HepG2 (cell line): ENCODE results near the gene PTTG1. TPM values are rescaled to one million over a fixed set of nuclear protein-coding genes. Genes with fewer than 3 reads are reported as not detected.
A peak's percentile ranks its signal among the peaks of the same experiment; 100 is the strongest.

Experiments
- CBX5 ChIP-seq: sonication (generic); formaldehyde crosslinking; IDR thresholded peaks from 2 replicates; pipeline ENCODE4 v1.4.0; 2020; ENCODE audit warnings: missing genetic modification reagents, borderline replicate concordance
- DPF2 ChIP-seq: sonication (generic); formaldehyde crosslinking; IDR thresholded peaks from 2 replicates; pipeline ENCODE4 v1.4.0; 2020; ENCODE audit warnings: mild to moderate bottlenecking, low read depth, missing genetic modification reagents, borderline replicate concordance
- IKZF4 ChIP-seq: sonication (generic); formaldehyde crosslinking; IDR thresholded peaks from 2 replicates; pipeline ENCODE4 v1.5.1; 2020; ENCODE audit warnings: borderline replicate concordance, mild to moderate bottlenecking, low read depth, missing genetic modification reagents; ENCODE audit errors: not compliant biosample characterization
- JUN ChIP-seq: sonication (generic); formaldehyde crosslinking; IDR thresholded peaks from 2 replicates; pipeline ENCODE4 v1.4.0; 2020; ENCODE audit warnings: mild to moderate bottlenecking, missing genetic modification reagents
- KMT2A ChIP-seq: sonication (generic); formaldehyde crosslinking; IDR thresholded peaks from 2 replicates; pipeline ENCODE4 v1.4.0; 2020; ENCODE audit warnings: missing genetic modification reagents
- SOX5 ChIP-seq: IDR thresholded peaks from 2 replicates; pipeline ENCODE4 v1.6.1; 2016; ENCODE audit warnings: borderline replicate concordance
- SYNCRIP ChIP-seq: fragments of 200-400 bp; formaldehyde crosslinking; IDR thresholded peaks from 2 replicates; pipeline ENCODE4 v1.6.1; 2018; ENCODE audit warnings: mild to moderate bottlenecking, low read depth, low read length; ENCODE audit not compliant: insufficient read depth
- ZNF550 ChIP-seq: sonication (generic); formaldehyde crosslinking; IDR thresholded peaks from 2 replicates; pipeline ENCODE4 v1.4.0; 2020; ENCODE audit warnings: mild to moderate bottlenecking, missing genetic modification reagents, borderline replicate concordance
- ZNF564 ChIP-seq: sonication (generic); formaldehyde crosslinking; IDR thresholded peaks from 2 replicates; pipeline ENCODE4 v1.8.1; 2023; ENCODE audit warnings: mild to moderate bottlenecking, missing genetic modification reagents
- polyA plus RNA-seq, 8 experiments: library from polyadenylated mRNA; depleted of rRNA in 3 of 8; stranded (reverse) in 7 of 8; unstranded in 1 of 8; fragments of >200 nt; fragmentation: Illumina TruSeq in 4 of 8; extraction: Trizol in 4 of 8; gene quantifications; 2 replicates each; pipeline versions ENCODE4 v1.2.1 to v1.2.3, GENCODE V29; 2011 to 2016; ENCODE audit warnings: low read depth in 4 of 8, missing spikeins in 1 of 8, mixed read lengths in 1 of 8; ENCODE audit not compliant: insufficient read depth in 1 of 8
- total RNA-seq, 5 experiments: library from RNA; depleted of rRNA; stranded (reverse); fragments of >200 nt; fragmentation: Illumina TruSeq; extraction: Trizol; gene quantifications; 2 replicates each; pipeline ENCODE4 v1.2.3, GENCODE V29; 2016; ENCODE audit warnings: low read depth in 1 of 5
- TF ChIP-seq, protein P1 (sequence below): sonication (generic); formaldehyde crosslinking; IDR thresholded peaks from 2 replicates; pipeline ENCODE4 v1.4.0; 2020; ENCODE audit warnings: mild to moderate bottlenecking, low read depth, missing genetic modification reagents
- TF ChIP-seq, protein P2 (sequence below): sonication (generic); formaldehyde crosslinking; IDR thresholded peaks from 2 replicates; pipeline ENCODE4 v1.4.0; 2020; ENCODE audit warnings: missing genetic modification reagents
- TF ChIP-seq, protein P3 (sequence below): sonication (generic); formaldehyde crosslinking; IDR thresholded peaks from 2 replicates; pipeline ENCODE4 v1.4.0; 2020; ENCODE audit warnings: mild to moderate bottlenecking, missing genetic modification reagents
- TF ChIP-seq, protein P4 (sequence below): IDR thresholded peaks from 2 replicates; pipeline ENCODE4 v1.6.1; 2012; ENCODE audit warnings: low read depth, low read length, improper control_type of control experiment
- TF ChIP-seq, protein P5 (sequence below): IDR thresholded peaks from 2 replicates; pipeline ENCODE4 v1.6.1; 2018; ENCODE audit warnings: missing genetic modification reagents, mild to moderate bottlenecking, missing compliant biosample characterization
- TF ChIP-seq, protein P6 (sequence below): sonication (generic); formaldehyde crosslinking; conservative IDR thresholded peaks from 2 replicates; pipeline ENCODE4 v1.8.1; 2023; ENCODE audit warnings: missing genetic modification reagents

PTTG1 gene
- total and polyA plus RNA-seq, 2 of the 13 experiments (the other 11 are each of a cell fraction or from before 2014, with no cell fraction given), result 102 to 161 TPM

DNA sequence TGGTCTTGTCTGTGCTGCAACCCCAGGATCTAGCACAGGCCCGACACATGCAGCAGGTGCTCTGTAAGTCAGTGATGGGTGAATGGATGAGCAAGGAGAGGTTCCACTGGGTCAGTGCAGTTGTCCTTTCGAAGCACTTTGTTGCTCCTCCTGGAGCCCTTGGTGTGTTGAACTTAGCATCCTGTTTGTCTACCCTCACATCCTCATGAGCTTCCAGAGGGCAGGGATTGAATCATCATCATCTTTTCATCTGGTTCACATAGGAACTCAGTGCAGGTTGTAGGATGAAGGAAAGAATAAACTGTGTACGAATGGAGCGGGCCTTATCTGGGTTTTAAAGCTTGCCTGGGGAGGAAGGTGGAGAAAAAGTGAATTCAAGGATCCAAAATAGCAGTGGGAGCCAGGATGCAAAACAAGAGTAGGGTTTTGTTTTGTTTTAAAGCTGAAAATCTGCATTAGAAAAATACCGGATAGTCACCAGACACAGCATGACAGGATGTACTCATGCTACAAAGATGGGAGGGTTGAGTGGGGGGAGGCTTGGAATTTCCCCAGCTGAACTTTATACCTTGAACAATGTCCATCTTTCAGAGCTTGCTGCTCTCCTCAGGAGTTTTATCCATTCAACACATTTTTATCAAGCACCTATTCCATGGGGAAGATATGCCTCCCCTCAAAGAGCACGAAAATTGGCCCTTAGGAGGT, 55.8 kb downstream of the PTTG1 start (continued):
- TF ChIP-seq, protein P1, sequence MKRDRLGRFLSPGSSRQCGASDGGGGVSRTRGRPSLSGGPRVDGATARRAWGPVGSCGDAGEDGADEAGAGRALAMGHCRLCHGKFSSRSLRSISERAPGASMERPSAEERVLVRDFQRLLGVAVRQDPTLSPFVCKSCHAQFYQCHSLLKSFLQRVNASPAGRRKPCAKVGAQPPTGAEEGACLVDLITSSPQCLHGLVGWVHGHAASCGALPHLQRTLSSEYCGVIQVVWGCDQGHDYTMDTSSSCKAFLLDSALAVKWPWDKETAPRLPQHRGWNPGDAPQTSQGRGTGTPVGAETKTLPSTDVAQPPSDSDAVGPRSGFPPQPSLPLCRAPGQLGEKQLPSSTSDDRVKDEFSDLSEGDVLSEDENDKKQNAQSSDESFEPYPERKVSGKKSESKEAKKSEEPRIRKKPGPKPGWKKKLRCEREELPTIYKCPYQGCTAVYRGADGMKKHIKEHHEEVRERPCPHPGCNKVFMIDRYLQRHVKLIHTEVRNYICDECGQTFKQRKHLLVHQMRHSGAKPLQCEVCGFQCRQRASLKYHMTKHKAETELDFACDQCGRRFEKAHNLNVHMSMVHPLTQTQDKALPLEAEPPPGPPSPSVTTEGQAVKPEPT (CRISPR knock-in tag), result no peak
- no peak for TF ChIP-seq KMT2A
- no peak for TF ChIP-seq ZNF564
- TF ChIP-seq, protein P2, sequence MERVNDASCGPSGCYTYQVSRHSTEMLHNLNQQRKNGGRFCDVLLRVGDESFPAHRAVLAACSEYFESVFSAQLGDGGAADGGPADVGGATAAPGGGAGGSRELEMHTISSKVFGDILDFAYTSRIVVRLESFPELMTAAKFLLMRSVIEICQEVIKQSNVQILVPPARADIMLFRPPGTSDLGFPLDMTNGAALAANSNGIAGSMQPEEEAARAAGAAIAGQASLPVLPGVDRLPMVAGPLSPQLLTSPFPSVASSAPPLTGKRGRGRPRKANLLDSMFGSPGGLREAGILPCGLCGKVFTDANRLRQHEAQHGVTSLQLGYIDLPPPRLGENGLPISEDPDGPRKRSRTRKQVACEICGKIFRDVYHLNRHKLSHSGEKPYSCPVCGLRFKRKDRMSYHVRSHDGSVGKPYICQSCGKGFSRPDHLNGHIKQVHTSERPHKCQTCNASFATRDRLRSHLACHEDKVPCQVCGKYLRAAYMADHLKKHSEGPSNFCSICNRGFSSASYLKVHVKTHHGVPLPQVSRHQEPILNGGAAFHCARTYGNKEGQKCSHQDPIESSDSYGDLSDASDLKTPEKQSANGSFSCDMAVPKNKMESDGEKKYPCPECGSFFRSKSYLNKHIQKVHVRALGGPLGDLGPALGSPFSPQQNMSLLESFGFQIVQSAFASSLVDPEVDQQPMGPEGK, result peak; percentile 87
- TF ChIP-seq, protein P3, sequence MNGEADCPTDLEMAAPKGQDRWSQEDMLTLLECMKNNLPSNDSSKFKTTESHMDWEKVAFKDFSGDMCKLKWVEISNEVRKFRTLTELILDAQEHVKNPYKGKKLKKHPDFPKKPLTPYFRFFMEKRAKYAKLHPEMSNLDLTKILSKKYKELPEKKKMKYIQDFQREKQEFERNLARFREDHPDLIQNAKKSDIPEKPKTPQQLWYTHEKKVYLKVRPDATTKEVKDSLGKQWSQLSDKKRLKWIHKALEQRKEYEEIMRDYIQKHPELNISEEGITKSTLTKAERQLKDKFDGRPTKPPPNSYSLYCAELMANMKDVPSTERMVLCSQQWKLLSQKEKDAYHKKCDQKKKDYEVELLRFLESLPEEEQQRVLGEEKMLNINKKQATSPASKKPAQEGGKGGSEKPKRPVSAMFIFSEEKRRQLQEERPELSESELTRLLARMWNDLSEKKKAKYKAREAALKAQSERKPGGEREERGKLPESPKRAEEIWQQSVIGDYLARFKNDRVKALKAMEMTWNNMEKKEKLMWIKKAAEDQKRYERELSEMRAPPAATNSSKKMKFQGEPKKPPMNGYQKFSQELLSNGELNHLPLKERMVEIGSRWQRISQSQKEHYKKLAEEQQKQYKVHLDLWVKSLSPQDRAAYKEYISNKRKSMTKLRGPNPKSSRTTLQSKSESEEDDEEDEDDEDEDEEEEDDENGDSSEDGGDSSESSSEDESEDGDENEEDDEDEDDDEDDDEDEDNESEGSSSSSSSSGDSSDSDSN (CRISPR knock-in tag), result no peak
- TF ChIP-seq ZNF550 (CRISPR knock-in tag), result no peak
- no peak for TF ChIP-seq SYNCRIP
- no peak for TF ChIP-seq JUN (CRISPR knock-in tag)
- no peak for TF ChIP-seq CBX5
- TF ChIP-seq DPF2, result 0 out of 2 replicates have a peak, but pooled peaks have one; percentile 14
- TF ChIP-seq, protein P4, sequence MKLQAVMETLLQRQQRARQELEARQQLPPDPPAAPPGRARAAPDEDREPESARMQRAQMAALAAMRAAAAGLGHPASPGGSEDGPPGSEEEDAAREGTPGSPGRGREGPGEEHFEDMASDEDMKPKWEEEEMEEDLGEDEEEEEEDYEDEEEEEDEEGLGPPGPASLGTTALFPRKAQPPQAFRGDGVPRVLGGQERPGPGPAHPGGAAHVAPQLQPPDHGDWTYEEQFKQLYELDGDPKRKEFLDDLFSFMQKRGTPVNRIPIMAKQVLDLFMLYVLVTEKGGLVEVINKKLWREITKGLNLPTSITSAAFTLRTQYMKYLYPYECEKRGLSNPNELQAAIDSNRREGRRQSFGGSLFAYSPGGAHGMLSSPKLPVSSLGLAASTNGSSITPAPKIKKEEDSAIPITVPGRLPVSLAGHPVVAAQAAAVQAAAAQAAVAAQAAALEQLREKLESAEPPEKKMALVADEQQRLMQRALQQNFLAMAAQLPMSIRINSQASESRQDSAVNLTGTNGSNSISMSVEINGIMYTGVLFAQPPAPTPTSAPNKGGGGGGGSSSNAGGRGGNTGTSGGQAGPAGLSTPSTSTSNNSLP, result peak; percentile 60
- peak; percentile 69; the same call in 1 of the 2 replicates for TF ChIP-seq SOX5 (CRISPR knock-in tag)
- TF ChIP-seq, protein P5, sequence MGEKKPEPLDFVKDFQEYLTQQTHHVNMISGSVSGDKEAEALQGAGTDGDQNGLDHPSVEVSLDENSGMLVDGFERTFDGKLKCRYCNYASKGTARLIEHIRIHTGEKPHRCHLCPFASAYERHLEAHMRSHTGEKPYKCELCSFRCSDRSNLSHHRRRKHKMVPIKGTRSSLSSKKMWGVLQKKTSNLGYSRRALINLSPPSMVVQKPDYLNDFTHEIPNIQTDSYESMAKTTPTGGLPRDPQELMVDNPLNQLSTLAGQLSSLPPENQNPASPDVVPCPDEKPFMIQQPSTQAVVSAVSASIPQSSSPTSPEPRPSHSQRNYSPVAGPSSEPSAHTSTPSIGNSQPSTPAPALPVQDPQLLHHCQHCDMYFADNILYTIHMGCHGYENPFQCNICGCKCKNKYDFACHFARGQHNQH (CRISPR knock-in tag), result peak; percentile 74; the same call in 1 of the 2 replicates
- TF ChIP-seq IKZF4, result no peak
- TF ChIP-seq, protein P6, sequence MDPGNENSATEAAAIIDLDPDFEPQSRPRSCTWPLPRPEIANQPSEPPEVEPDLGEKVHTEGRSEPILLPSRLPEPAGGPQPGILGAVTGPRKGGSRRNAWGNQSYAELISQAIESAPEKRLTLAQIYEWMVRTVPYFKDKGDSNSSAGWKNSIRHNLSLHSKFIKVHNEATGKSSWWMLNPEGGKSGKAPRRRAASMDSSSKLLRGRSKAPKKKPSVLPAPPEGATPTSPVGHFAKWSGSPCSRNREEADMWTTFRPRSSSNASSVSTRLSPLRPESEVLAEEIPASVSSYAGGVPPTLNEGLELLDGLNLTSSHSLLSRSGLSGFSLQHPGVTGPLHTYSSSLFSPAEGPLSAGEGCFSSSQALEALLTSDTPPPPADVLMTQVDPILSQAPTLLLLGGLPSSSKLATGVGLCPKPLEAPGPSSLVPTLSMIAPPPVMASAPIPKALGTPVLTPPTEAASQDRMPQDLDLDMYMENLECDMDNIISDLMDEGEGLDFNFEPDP (CRISPR knock-in tag), result no peak
